Activated CD8-positive, alpha-beta memory T cell treated with anti-CD3 and anti-CD28 coated beads for 24 hours (primary cell): ENCODE measurements around the gene NFRKB.

Experiments
- DNase-seq: peaks from one replicate; pipeline ENCODE4 v3.0.0-alpha.2; 2020

The NFRKB gene

DNA sequence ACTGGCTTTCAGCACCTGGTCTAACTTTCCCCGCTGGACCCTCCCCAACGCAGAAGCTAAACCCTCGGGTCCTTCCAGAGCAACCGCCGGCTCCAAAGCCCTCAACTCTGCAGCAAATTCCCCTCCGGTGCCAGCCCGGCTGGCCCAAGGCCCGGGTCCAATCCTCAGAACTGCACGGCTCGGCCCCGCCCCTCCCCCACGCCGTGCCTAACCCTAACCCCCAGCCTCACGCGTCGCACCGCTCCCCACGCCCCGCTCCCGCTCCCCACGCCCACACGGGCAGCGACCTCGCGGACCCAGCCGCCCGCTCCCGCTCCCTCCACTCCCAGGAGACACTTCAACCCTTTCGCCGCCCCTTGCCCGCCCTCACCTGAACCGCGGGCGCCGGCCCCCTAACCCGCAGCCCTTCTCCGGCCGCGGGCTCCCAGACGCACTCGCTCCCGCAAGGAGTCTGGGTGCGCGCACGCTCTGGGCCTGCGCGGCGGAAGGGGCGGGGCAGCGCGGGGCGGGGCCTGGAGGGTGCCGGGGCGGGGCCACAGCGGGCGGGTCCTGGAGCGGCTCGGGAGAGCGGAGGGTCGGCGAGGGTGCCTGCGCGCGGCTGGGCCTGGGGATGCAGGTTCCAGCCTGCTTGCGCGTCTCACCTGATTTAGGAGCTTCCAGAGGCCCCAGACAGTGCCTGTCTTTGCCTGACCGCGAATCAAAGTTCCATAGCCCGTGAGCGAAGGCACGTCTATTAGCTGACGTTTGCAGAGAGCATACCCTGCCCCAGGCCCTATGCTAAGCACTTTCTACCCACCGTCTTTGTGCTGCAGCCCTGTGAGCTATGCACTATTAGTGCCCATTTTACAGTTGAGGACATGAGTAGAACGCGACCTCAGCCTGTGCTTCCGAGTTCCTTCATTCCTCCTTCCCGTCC lies at the start of gene NFRKB:
Gene NFRKB, minus strand, starts transcription at position 453 of the 916 bp plus-strand sequence. CDS start 2,729 bp downstream, outside the sequence.
- DNase-seq = peak; percentile 96

DNA sequence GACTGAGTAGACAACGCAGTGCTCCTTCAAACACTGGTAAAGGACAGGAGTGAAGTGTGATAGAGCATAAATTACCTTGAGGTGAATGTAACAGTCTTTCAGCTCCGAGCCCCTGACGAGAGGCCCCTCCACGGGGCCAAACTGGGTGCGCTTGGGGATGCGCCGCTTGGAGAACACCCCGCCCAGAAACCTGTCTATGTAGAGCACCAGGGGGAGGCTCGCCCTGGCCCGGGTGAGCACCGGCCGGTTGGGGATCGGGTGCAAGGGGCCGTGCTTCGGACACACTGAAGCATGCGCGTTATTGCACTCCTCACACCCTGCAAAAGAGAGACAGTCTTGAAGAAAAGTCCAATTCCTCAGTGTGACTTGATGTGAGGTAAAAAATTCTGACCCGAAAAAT lies 49.3 kb upstream of the NFRKB start:
- no peak for DNase-seq

DNA sequence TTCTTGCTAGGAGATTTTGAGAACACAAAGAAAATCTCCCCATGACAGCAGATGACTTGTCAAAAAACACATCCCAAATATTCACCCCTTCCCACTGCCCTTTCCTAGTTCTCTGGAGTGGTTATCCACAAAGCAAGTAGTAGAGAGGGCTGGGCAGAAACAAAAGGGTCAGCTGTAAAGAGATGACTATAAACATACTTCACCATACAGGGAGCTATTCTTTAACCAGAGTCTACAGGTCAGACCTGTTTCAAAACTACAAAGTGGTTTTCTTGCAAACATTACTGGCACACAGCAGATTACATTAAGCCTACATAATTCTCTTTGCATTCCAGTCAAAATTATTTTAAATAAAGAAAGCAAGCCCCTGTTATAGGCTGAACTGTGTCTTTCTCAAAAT lies 47.7 kb upstream of the NFRKB start:
- DNase-seq = no peak

DNA sequence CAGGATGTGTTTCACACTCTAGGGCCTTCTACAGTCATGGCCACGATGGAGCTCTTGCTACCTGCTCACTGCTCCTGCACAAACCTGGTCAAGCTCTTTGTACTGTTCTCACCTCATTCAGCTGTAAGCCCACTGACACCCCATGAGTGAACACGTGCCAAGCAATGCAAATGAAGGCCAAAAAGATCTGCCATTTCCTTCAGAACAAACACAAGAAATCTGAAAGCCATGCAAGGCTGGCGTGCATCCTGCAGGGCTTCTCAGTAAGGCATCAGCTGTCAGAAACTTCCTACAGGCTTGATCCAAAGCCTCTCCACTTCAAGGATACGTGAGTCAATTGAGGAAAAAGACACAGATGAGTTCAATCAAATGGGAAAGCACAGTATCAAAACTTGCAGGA lies 44.1 kb upstream of the NFRKB start:
- no peak for DNase-seq

DNA sequence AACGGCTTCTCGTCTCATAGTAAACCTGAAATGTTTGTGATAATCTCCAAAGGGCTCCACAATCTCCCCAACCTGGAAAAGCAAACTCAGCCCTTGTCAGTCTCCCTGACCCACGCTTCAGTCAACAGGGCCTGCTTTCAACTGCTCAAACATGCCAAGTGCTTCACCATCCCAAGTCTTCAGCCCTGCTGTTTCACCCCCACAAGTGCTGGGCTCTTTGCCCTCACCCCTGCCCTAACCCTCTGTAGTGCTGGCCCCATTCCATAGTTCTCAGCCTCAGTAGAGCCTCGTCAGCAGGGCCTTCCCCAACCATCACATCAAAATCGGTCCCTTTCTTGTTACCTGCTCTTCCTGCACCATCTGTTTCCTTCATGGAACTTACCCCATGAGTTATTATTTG lies 43.4 kb upstream of the NFRKB start:
- DNase-seq = no peak

DNA sequence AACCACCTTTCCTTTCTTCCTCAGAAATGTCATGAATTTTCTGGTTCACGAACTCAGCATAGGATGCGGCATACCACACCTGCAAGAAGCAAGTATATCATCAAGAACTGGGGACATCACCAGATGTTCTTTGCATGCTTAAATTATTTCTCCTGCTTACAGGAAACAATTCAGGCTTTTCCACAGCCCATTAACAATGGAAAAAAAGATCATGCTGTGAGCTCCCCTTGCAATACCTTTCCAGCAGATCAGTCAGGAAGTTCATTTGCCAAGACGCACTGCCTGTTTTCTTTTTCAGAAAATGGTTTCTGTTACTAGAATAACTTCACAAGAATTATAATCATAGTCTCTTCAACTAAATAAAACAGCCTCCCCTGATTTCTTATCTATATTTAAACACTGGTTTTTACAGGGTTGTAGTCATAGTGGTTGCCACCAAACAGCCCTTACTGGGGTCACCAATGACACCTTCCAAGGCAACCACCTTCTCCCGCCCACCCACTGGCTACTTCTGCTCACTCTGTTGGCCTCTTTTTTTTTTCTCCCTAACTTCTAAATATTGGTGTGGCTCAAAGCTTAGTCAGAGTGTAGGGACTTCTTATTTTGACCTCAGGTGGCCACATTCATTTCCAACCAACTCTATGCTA lies 42.3 kb upstream of the NFRKB start:
- no peak for DNase-seq

DNA sequence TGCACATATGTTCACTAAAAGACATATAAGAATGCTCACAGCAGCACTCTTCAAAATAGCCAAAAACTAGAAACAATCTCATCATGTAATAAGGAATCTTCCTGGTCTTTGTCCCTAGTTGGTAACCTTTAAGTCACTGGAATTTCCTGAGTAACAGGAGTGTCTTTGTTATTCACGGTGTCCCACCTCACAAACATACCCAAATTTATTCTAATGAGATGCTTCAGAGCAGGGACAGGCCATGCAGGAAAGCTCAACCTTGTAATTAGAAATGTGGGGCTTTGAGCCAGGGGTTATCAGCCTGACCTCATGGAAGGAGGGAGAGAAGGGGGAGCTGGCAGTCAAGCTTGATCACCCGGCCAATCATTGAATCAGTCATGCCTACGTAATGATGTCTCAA lies 40.3 kb upstream of the NFRKB start:
- no peak for DNase-seq

GRCh38 chr11:129933891-129934290 lies 38.5 kb upstream of the NFRKB start:
- no peak for DNase-seq

GRCh38 chr11:129933262-129933661 lies 37.9 kb upstream of the NFRKB start:
- no peak for DNase-seq

- DNase-seq = no peak
Measured at GRCh38 chr11:129932381-129933067, 37.1 kb upstream of the NFRKB start.

- no peak for DNase-seq
Measured at GRCh38 chr11:129930743-129931142, 35.4 kb upstream of the NFRKB start.

DNA sequence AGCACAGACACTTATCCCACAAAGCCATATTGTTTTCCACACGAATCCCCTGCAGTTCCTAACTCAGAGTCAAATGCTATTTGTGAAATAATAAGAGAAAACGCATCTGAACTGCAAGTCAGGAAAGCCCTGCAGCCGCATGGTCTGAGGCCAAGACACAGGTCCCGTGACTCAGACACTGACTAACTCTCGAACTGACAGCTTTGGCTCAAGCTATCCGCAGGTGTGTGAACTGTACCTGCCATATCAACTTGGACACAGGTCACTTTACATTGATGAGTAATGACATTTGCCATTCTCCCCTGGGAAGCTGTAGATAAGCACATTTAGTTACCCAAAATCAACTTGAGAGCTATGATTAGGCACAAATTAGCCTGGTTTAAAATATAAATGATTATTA lies 34.9 kb upstream of the NFRKB start:
- DNase-seq = no peak

DNA sequence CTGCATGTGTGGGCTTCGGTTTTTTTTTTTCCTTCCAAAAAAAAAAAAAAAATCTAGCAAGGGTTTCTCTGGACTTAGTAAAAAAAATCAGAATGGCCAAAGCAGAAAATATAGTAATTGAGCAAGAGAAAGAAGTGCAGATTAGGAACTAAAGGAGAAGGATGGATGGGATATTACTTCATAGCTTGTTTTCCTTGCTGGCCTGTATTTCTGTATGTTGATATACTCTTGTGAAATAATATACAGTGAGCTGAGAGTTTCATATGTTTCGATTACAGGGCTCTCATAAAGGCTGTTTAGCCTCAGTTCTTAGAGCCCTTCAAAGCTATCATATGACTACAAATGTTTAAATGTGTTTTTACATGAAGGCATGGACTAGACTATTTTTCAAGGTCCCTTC lies 34.3 kb upstream of the NFRKB start:
- DNase-seq = no peak

DNA sequence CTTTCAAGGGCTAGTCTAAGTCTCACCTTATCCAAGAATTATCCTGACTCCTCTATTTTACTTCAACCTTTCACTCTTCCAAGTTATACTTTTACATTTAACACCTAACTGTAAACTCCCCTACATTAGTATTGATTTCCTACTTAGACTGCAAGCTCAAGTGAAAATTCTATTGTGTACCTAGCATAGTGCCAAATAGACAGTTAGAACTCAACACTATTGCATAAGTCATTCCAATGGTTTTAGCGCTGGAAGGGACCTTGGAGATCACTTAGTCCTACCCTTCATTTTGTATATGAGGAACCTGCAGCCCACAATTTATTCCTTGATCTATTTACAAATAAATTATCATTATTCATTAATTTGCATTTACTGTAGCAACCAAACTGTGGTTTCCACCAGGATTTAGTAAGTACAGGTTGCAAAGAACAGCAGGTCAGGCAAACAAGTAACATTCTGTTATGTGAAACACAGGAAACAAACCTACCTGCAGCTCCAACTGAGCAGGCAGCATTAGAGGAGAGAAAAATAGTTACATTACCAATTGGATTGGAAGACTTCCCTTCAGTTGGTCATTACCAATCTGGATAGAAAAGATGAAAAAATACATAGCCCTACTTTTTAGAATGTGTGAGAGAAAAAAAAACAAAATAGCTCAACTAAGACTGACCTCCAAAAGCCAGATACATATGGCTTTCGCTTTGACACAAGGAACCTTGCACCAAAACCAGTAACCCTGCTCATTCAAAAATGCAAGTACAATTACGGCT lies 33.7 kb upstream of the NFRKB start:
- DNase-seq = no peak

DNA sequence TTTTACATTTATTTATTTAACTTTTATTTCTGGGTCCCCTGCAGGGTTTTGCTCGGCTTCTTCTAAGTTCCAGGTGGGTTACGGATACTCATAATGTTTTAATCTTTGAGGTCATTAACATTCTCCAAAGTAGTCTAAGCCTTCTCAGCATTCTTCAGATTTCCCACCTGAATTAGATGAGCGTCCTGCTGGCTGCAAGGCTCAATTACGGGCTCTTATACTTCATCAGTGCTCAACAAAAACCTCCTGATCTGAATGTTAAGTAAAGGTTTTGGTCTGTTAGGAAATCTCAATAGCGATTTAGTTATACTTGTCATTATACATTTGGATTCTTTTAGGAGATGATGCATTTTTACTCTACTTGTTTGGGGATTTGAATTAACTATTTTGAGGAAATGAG lies 27.3 kb upstream of the NFRKB start:
- DNase-seq = no peak

- DNase-seq = no peak
Measured at GRCh38 chr11:129918361-129918760, 23.0 kb upstream of the NFRKB start.

DNA sequence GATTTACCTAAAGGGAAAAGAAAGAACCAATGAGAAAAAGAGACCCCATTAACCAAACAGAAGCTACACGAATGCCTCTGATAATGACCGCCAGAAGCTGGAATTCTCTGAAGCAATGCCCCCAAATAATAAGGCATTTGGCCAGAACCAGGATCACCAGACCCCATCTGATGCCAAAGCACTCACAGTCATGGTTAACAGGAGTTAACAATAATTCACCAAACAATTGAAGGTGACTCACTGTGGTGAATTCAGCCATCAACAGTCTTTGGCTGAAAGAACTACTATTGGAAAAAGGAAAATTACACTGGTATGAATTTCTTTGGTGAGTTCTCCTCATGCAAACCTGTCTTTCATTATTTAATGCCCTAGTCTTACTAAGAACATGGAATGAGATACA lies 21.9 kb upstream of the NFRKB start:
- no peak for DNase-seq

- no peak for DNase-seq
Measured at GRCh38 chr11:129911298-129911697, 15.9 kb upstream of the NFRKB start.

DNA sequence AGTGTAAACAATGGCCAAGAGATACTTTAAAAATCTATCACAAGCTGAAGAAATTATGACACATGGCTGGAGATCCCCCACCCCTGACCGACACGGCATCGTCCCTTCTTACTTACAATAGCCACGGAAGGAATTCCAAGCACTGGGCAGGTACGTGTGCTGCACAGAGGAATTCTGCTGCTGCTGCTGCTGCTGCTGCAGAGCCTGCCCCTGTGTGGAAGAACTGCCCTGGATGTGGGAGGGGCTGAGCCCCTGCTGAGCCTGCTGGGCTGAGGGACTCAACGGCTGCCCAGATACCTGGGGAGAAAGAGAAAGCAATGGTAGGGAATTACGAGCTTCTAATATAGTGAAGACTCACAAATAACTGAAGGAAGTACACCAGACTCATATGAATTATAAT lies 15.0 kb upstream of the NFRKB start:
- DNase-seq = no peak

DNA sequence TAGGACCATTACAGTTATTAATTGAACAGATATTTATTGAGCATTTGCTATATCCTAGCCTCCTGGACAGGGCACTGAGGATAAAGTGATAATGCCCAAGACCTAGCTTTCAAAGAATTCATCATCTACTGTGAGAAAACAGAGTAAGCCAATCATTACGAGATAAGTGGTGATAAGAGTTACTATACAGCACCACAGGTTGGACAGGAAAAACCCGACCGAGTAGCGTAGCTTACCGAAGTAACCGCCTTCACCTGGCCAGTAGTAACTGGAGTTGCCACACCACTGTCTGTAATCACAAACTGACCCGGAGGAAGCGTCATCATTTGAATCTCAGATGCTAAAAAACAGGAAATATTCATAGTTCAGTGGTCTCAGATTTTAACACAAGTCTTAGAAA lies 10.0 kb upstream of the NFRKB start:
- DNase-seq = no peak

DNA sequence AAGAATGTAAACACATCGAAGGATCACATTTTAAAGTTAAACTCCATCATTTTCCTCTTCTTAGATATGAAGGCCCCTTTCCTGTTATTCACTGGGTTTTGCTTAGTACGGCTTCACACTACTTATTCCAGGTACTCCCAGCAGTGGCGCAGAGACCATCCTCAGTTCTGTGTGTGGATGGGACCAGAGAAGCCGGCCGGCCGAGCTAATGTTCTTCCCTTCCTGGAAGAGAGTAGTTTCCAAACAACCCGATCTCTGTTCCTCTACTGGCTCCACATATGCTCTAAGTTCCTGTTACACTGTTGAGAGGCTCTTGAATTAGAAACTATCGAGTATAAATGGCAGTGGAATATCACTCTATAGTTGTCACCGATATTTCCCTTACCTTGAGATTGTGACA lies 684 bp upstream of the NFRKB start:
- no peak for DNase-seq

DNA sequence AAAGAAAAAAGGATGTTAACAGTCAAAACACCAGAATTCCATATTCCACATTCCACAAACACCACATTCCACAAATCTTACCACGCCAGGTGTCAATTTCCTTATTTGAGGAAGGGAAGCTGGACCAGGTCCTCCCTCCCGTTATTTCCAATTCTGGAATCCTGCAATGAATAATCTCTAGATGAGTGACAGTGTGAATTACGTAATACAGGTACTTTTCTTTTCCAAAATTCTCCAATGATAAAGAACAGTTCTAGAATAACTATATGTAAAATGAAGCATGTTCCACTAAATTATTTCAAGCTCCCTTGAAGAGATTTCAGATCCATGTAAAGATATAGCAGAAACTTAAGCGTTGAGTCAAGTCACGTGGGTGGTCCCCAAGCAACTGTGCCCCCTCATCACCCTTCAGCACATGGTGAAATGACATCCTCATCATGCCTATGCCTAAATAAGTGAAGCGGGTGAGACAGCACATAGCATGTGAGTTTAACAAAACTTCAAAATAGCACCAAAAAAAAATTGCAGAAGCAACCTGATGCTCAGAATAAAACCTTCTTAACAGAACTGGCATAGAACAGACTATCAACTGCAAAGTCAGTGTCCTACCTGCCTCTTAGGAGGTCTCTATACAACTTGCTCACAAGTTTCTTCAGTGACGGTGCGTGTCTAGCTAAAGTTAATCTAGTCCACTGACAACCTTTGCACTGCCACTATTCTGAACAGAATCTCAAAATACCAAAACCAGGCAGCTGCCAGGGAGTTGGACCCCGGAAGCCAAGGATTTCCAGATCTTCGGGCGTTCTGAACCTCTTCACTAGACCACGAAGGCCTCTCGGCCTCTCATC lies 876 bp downstream of the NFRKB start:
- DNase-seq = no peak
